Uterus (tissue), 2 donors: ENCODE data around the gene PREX1.

ENCODE experiments used
- CTCF ChIP-seq, 4 experiments: fragments of 200-600 bp in 2 of 4; fragments of 450-650 bp in 2 of 4; sonication (generic) in 2 of 4; IDR thresholded peaks; one replicate each; pipeline ENCODE4 v1.5.1; 2016 to 2019; ENCODE audit warnings: antibody characterized with exemption in 4 of 4, mild to moderate bottlenecking in 2 of 4, moderate library complexity in 1 of 4
- POLR2A ChIP-seq, 2 donors: fragments of 450-650 bp; IDR thresholded peaks; one replicate each; pipeline ENCODE4 v1.6.1; 2016; ENCODE audit warnings: antibody characterized with exemption in 2 of 2, mild to moderate bottlenecking in 1 of 2, moderate library complexity in 1 of 2

GRCh38 chr20:48649104-48649626 lies 178.6 kb downstream of the PREX1 start:
- no peak for TF ChIP-seq CTCF (IDR thresholded peaks at IDR 0.05)
- no peak for TF ChIP-seq POLR2A (IDR thresholded peaks at IDR 0.05)
